ENCODE data around the gene RAD21L1.

The RAD21L1 gene

GRCh38 chr20:1206366-1207148 is 19.3 kb upstream of the RAD21L1 start:
- H3K27ac ChIP-seq: no peak overlapping the region
- TF ChIP-seq, protein P1, sequence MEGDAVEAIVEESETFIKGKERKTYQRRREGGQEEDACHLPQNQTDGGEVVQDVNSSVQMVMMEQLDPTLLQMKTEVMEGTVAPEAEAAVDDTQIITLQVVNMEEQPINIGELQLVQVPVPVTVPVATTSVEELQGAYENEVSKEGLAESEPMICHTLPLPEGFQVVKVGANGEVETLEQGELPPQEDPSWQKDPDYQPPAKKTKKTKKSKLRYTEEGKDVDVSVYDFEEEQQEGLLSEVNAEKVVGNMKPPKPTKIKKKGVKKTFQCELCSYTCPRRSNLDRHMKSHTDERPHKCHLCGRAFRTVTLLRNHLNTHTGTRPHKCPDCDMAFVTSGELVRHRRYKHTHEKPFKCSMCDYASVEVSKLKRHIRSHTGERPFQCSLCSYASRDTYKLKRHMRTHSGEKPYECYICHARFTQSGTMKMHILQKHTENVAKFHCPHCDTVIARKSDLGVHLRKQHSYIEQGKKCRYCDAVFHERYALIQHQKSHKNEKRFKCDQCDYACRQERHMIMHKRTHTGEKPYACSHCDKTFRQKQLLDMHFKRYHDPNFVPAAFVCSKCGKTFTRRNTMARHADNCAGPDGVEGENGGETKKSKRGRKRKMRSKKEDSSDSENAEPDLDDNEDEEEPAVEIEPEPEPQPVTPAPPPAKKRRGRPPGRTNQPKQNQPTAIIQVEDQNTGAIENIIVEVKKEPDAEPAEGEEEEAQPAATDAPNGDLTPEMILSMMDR (conservative IDR thresholded peaks at IDR 0.05): no peak

DNA sequence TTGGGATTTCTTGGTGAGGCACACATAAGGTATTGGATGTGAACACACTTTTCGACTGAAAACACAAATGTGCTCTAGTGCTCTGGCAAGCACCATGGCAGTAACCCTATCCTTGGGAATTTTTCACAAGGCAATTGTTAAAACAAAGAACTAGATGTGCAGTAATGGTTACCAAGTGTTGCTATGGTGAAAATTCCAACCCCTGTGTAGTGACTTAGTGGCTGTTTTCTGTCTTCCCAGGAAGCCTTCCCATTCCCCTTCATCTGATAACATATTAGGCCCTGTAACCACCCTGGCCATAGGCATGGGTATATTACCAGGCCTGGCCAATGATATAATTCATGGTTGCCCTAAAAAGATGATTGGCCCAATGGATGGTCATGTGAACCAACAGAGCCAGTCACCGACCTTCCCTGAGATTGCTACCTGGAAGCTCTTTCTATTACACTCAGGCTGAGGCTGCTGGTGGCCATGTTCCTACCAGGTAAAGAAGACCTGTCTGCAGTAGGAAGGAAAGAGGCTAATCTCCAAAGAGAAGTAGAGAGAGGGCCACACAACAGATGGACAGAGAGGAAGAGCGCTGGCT is 18.5 kb upstream of the RAD21L1 start:
- H3K27ac ChIP-seq: no peak overlapping the region
- TF ChIP-seq, protein P1 (conservative IDR thresholded peaks at IDR 0.05): no peak

DNA sequence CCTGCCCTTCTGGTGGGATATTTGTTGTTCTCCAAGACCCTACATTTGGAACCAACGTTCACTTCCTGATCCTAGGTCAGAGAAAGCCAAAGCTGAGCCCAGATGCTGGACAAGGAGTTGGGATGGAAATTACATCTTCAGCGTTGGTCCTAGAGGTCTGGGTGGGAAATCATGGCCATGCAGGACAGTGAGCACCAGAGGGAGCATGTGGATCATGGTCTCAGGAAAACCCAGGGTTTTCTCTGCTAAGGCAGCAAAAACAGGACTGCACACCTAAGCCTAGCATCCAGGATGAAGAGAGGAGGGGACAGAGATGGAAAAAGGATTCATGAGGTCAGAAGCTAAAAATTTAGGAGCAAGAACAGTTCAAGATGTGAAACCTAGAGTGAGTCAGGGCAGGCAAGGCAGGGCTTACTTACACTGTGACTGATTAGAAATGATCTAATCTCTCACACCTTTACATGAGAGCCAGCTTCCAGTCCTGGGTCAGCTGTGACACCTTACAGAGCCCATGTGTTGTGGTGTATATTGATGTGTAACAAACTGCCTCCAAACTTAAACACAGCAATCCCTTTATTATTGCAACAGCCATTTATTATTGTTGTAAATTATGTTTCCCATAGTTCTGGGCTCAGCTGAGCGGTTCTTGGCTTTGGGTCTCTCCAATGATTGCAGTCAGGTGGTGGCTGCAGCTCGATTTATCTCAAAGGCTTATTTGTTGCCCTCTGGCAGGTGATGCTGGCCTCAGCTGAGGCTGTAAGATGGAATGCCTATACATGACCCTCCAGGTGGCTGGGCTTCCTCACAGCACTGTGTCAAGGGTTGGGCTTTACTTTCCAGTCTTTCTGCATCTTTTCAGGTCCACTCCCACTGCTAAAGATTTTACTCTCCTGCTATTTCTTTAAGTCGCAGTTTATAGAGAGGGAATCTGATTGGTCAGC is 16.1 kb upstream of the RAD21L1 start:
- no peak overlapping the region for H3K27ac ChIP-seq

GRCh38 chr20:1210501-1210900 is 15.3 kb upstream of the RAD21L1 start:
- H3K27ac ChIP-seq: no peak overlapping the region
- TF ChIP-seq, protein P1 (conservative IDR thresholded peaks at IDR 0.05): no peak

More for the DNA sequence above, 16.1 kb upstream of the RAD21L1 start:
- TF ChIP-seq, protein P1 (conservative IDR thresholded peaks at IDR 0.05): peak; percentile 62

- H3K27ac ChIP-seq: no peak overlapping the region
- TF ChIP-seq, protein P1 (conservative IDR thresholded peaks at IDR 0.05): no peak
These were observed 13.8 kb upstream of the RAD21L1 start for GRCh38 chr20:1212023-1212422.

- TF ChIP-seq, protein P1 (conservative IDR thresholded peaks at IDR 0.05): peak; percentile 94
- H3K27ac ChIP-seq: no peak overlapping the region
These were observed 13.0 kb upstream of the RAD21L1 start for GRCh38 chr20:1212607-1213396.
